ENCODE measurements around the gene MBD6. TPM values are rescaled to one million over a fixed set of nuclear protein-coding genes. Genes with fewer than 3 reads are reported as not detected.

Gene MBD6
- total and polyA plus RNA-seq, 2 of the 13 experiments (the other 11 are each of a cell fraction or from before 2014, with no cell fraction given): 4.1 to 5.9 TPM

DNA sequence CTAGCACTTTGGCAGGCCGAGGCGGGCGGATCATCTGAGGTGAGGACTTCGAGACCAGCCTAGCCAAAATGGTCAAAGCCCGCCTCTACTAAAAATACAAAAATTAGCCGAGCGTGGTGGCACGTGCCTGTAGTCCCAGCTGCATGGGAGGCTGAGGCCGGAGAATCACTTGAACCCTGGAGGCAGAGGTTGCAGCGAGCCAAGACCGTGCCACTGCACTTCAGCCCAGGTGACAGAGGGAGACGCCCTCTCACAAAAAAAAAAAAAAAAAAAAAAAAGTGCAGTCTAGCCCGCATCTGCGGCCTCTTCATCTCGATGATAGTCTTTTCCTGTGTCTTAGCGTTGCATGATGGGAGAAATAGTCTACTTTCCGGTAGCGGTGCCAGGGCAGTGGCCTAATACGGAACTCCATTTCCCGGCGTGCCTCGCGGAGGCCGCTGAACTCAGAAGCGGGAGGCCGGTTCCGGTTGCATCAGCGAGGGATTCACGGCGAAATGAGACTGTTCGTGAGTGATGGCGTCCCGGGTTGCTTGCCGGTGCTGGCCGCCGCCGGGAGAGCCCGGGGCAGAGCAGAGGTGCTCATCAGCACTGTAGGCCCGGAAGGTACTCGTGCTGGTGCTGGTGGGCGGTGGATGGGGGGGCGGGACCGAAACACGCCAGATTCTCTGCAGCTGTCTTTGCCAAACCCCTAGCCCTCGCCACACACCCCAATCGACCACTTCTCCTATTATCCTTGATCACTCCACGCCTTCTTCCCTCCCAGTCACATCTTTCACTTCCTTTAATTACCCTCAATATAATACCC lies 34.8 kb upstream of the MBD6 start, which contains the start of gene MARS1 (continued):
- TF ChIP-seq RXRB (CRISPR knock-in tag; IDR thresholded peaks at IDR 0.05; ENCODE audit: borderline replicate concordance): peak; percentile 13; the same call in 1 of the 2 replicates
- peak; percentile 71 to 80 for TF ChIP-seq POLR2A (IDR thresholded peaks at IDR 0.05; ENCODE audit: insufficient read depth in 1 of 2, low read depth in 2 of 2, low read length in 2 of 2)
- no peak for TF ChIP-seq ZNF260 (CRISPR knock-in tag; IDR thresholded peaks at IDR 0.05; ENCODE audit: borderline replicate concordance, low read depth)
- TF ChIP-seq NFAT5 (CRISPR knock-in tag; IDR thresholded peaks at IDR 0.05): no peak
- TF ChIP-seq FOXA1 (IDR thresholded peaks at IDR 0.05): no peak
- TF ChIP-seq FOXA1 (CRISPR knock-in tag; IDR thresholded peaks at IDR 0.05): no peak
- no peak for TF ChIP-seq ETS1 (CRISPR knock-in tag; IDR thresholded peaks at IDR 0.05)
- TF ChIP-seq TFDP1 (CRISPR knock-in tag; IDR thresholded peaks at IDR 0.05; ENCODE audit: borderline replicate concordance): peak; percentile 69; the same call in 1 of the 2 replicates
- no peak for TF ChIP-seq HOXD1 (CRISPR knock-in tag; IDR thresholded peaks at IDR 0.05)
- TF ChIP-seq ZNF337 (CRISPR knock-in tag; IDR thresholded peaks at IDR 0.05; ENCODE audit: borderline replicate concordance, low read depth): no peak
- TF ChIP-seq HBP1 (CRISPR knock-in tag; IDR thresholded peaks at IDR 0.05; ENCODE audit: low read depth): peak; percentile 92
- TF ChIP-seq TBP (CRISPR knock-in tag; IDR thresholded peaks at IDR 0.05): no peak; the same call in 1 of the 2 replicates
- TF ChIP-seq, protein P1, sequence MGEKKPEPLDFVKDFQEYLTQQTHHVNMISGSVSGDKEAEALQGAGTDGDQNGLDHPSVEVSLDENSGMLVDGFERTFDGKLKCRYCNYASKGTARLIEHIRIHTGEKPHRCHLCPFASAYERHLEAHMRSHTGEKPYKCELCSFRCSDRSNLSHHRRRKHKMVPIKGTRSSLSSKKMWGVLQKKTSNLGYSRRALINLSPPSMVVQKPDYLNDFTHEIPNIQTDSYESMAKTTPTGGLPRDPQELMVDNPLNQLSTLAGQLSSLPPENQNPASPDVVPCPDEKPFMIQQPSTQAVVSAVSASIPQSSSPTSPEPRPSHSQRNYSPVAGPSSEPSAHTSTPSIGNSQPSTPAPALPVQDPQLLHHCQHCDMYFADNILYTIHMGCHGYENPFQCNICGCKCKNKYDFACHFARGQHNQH (CRISPR knock-in tag; IDR thresholded peaks at IDR 0.05): peak; percentile 76
- peak; percentile 34; the same call in 1 of the 2 replicates for TF ChIP-seq PPARG (CRISPR knock-in tag; conservative IDR thresholded peaks at IDR 0.05)
- peak; percentile 87 for TF ChIP-seq ZNF501 (CRISPR knock-in tag; IDR thresholded peaks at IDR 0.05)
- no peak for TF ChIP-seq NFE2L1 (CRISPR knock-in tag; IDR thresholded peaks at IDR 0.05; ENCODE audit: borderline replicate concordance)
- peak; percentile 100 for TF ChIP-seq ZNF362 (CRISPR knock-in tag; IDR thresholded peaks at IDR 0.05; ENCODE audit: borderline replicate concordance)
- TF ChIP-seq ZNF431 (CRISPR knock-in tag; IDR thresholded peaks at IDR 0.05; ENCODE audit: borderline replicate concordance, low read depth): no peak

All from HepG2 (cell line).